GM19240 (cell line): ENCODE measurements around the gene PLCB1.

Experiments used
- DNase-seq: peaks from one replicate; pipeline ENCODE4 v3.0.0; 2011; ENCODE audit warnings: low spot score; ENCODE audit not compliant: insufficient read length

The PLCB1 gene

GRCh38 chr20:8914421-8914820 lies 782.4 kb downstream of the PLCB1 start:
- DNase-seq: no peak

GRCh38 chr20:8917084-8917483 lies 785.0 kb downstream of the PLCB1 start:
- DNase-seq: no peak

- DNase-seq: no peak
Measured at GRCh38 chr20:8918145-8918544, 786.1 kb downstream of the PLCB1 start.

- DNase-seq: no peak
Measured at GRCh38 chr20:8924539-8924938, 792.5 kb downstream of the PLCB1 start.

- no peak for DNase-seq
Measured at GRCh38 chr20:8930726-8931125, 798.7 kb downstream of the PLCB1 start.

- DNase-seq: no peak
Measured at GRCh38 chr20:8932192-8933165, 800.4 kb downstream of the PLCB1 start.

GRCh38 chr20:8933381-8933807 lies 801.3 kb downstream of the PLCB1 start:
- no peak for DNase-seq

GRCh38 chr20:8934362-8934761 lies 802.3 kb downstream of the PLCB1 start:
- no peak for DNase-seq
